ENCODE data around the gene HOXD3.

HOXD3 gene

GRCh38 chr2:176138526-176138922 is 18.6 kb upstream of the HOXD3 start:
- Histone ChIP-seq H3K27ac (ENCODE audit: low read length) (no peak overlapping the region), H3K4me3 (ENCODE audit: low read length) (no peak overlapping the region), H3K36me3 (replicated peaks; ENCODE audit: insufficient read depth, low read length) (no peaks in the 10 kb centered on the region), H3K9ac (ENCODE audit: low read length) (no peak overlapping the region), H3K4me2 (ENCODE audit: low read depth, low read length) (no peak overlapping the region), H3K27me3 (replicated peaks; ENCODE audit: insufficient read depth, low read length) (0 out of 2 replicates have a peak, but pooled peaks cover 6% of the 10 kb centered on the region), H3K79me2 (ENCODE audit: low read length) (no peaks in the 10 kb centered on the region), H3K4me1 (ENCODE audit: low read length) (peaks cover 13% of the 10 kb centered on the region), H3K9me3 (replicated peaks; ENCODE audit: insufficient read depth, low read length) (no peaks in the 10 kb centered on the region), H3F3A (ENCODE audit: insufficient read depth, low read length) (no peaks in the 10 kb centered on the region), H2AFZ (ENCODE audit: low read length) (no peak overlapping the region), H4K20me1 (ENCODE audit: insufficient read depth, low read length) (no peaks in the 10 kb centered on the region), H3K9me2 (replicated peaks; ENCODE audit: insufficient read depth, low read length) (no peaks in the 10 kb centered on the region)
- no peak for DNase-seq
- no peak for TF ChIP-seq CTCF (IDR thresholded peaks at IDR 0.05; ENCODE audit: low read length)
- TF ChIP-seq EZH2phosphoT487 (IDR thresholded peaks at IDR 0.05; ENCODE audit: low read length): no peak
- no peak for TF ChIP-seq EZH2 (optimal IDR thresholded peaks at IDR 0.05; ENCODE audit: low read depth, low read length)

- Histone ChIP-seq H3K4me2 (ENCODE audit: low read depth, low read length) (no peak overlapping the region), H2AFZ (ENCODE audit: low read length) (no peak overlapping the region), H3K36me3 (replicated peaks; ENCODE audit: insufficient read depth, low read length) (no peaks in the 10 kb centered on the region), H3K9ac (ENCODE audit: low read length) (no peak overlapping the region), H3K9me3 (replicated peaks; ENCODE audit: insufficient read depth, low read length) (no peaks in the 10 kb centered on the region), H3K27ac (ENCODE audit: low read length) (no peak overlapping the region), H3K4me3 (ENCODE audit: low read length) (no peak overlapping the region), H3K79me2 (ENCODE audit: low read length) (no peaks in the 10 kb centered on the region), H4K20me1 (ENCODE audit: insufficient read depth, low read length) (no peaks in the 10 kb centered on the region), H3F3A (ENCODE audit: insufficient read depth, low read length) (no peaks in the 10 kb centered on the region), H3K4me1 (ENCODE audit: low read length) (peaks cover 13% of the 10 kb centered on the region), H3K9me2 (replicated peaks; ENCODE audit: insufficient read depth, low read length) (no peaks in the 10 kb centered on the region), H3K27me3 (replicated peaks; ENCODE audit: insufficient read depth, low read length) (0 out of 2 replicates have a peak, but pooled peaks cover 6% of the 10 kb centered on the region)
- DNase-seq: no peak
- no peak for TF ChIP-seq EZH2 (optimal IDR thresholded peaks at IDR 0.05; ENCODE audit: low read depth, low read length)
- TF ChIP-seq CTCF (IDR thresholded peaks at IDR 0.05; ENCODE audit: low read length): no peak
- no peak for TF ChIP-seq EZH2phosphoT487 (IDR thresholded peaks at IDR 0.05; ENCODE audit: low read length)
These were observed 18.0 kb upstream of the HOXD3 start for GRCh38 chr2:176138923-176139660.

- Histone ChIP-seq H3K4me2 (ENCODE audit: low read depth, low read length) (peak overlapping the region; percentile 57), H3K36me3 (replicated peaks; ENCODE audit: insufficient read depth, low read length) (no peaks in the 10 kb centered on the region), H3F3A (ENCODE audit: insufficient read depth, low read length) (no peaks in the 10 kb centered on the region), H3K79me2 (ENCODE audit: low read length) (no peaks in the 10 kb centered on the region), H3K9me3 (replicated peaks; ENCODE audit: insufficient read depth, low read length) (no peaks in the 10 kb centered on the region), H3K4me1 (ENCODE audit: low read length) (peaks cover 13% of the 10 kb centered on the region), H3K27ac (ENCODE audit: low read length) (no peak overlapping the region), H4K20me1 (ENCODE audit: insufficient read depth, low read length) (no peaks in the 10 kb centered on the region), H3K27me3 (replicated peaks; ENCODE audit: insufficient read depth, low read length) (0 out of 2 replicates have a peak, but pooled peaks cover 3% of the 10 kb centered on the region), H2AFZ (ENCODE audit: low read length) (peak overlapping the region; percentile 88), H3K4me3 (ENCODE audit: low read length) (peak overlapping the region; percentile 74), H3K9me2 (replicated peaks; ENCODE audit: insufficient read depth, low read length) (no peaks in the 10 kb centered on the region), H3K9ac (ENCODE audit: low read length) (peak overlapping the region; percentile 52; the same call in 1 of the 2 replicates)
- no peak for TF ChIP-seq EZH2 (optimal IDR thresholded peaks at IDR 0.05; ENCODE audit: low read depth, low read length)
- no peak for TF ChIP-seq CTCF (IDR thresholded peaks at IDR 0.05; ENCODE audit: low read length)
- TF ChIP-seq EZH2phosphoT487 (IDR thresholded peaks at IDR 0.05; ENCODE audit: low read length): no peak
- no peak for DNase-seq
These were observed 17.2 kb upstream of the HOXD3 start for GRCh38 chr2:176139661-176140512.
